Activated T-cell treated with anti-CD3 and anti-CD28 coated beads, Interleukin-2, amount 50 U/mL, for 4 hours (primary cell): ENCODE data around the gene DAGLB. TPM values are rescaled to one million over a fixed set of nuclear protein-coding genes. Genes with fewer than 3 reads are reported as not detected.

ENCODE experiments used
- ATAC-seq, 2 donors: fragments of 200-7000 bp; cut with Tn5 transposase; one replicate each; pipeline ENCODE4 v1.10.0; 2021
- DNase-seq: peaks from one replicate; pipeline ENCODE4 v3.0.0-alpha.2; 2020
- H3K27me3 Mint-ChIP-seq: one replicate; pipeline ENCODE4 v1.8.0; 2021; ENCODE audit warnings: low read depth, mixed read lengths
- H3K36me3 Mint-ChIP-seq: one replicate; pipeline ENCODE4 v1.8.0; 2022; ENCODE audit warnings: mixed read lengths; ENCODE audit not compliant: insufficient read depth
- H3K4me1 Mint-ChIP-seq: one replicate; pipeline ENCODE4 v1.8.0; 2021; ENCODE audit warnings: low read depth, mixed read lengths
- H3K4me3 Mint-ChIP-seq: one replicate; pipeline ENCODE4 v1.8.0; 2021; ENCODE audit warnings: mild to moderate bottlenecking, moderate library complexity, mixed read lengths
- H3K9me3 Mint-ChIP-seq: one replicate; pipeline ENCODE4 v1.8.0; 2021; ENCODE audit warnings: mixed read lengths
- total RNA-seq, 3 donors: library from RNA; stranded (reverse); gene quantifications; one replicate each; pipeline ENCODE4 v1.2.1, GENCODE V29; 2021

Gene DAGLB
- total RNA-seq, 3 donors from 2014 or later = 12.0 to 15.0 (median 12.8) TPM

- no peak for DNase-seq
- H3K36me3 Mint-ChIP-seq = peaks cover 10% of the 10 kb centered on the region
- peak in 1 of 2 donors; percentile 46 for ATAC-seq
- H3K9me3 Mint-ChIP-seq = no peaks in the 10 kb centered on the region
- no peaks in the 10 kb centered on the region for H3K27me3 Mint-ChIP-seq
- peaks cover under 1% of the 10 kb centered on the region for H3K4me1 Mint-ChIP-seq
- H3K4me3 Mint-ChIP-seq = no peak overlapping the region
Observed at GRCh38 chr7:6430271-6430940, 17.3 kb downstream of the DAGLB start.

- no peak overlapping the region for H3K4me3 Mint-ChIP-seq
- peaks cover 16% of the 10 kb centered on the region for H3K36me3 Mint-ChIP-seq
- DNase-seq (no peak), ATAC-seq (no peak)
- peaks cover 2% of the 10 kb centered on the region for H3K4me1 Mint-ChIP-seq
- H3K9me3 Mint-ChIP-seq = no peaks in the 10 kb centered on the region
- no peaks in the 10 kb centered on the region for H3K27me3 Mint-ChIP-seq
Observed at GRCh38 chr7:6425948-6426347, 21.8 kb downstream of the DAGLB start.

- Mint-ChIP-seq H3K27me3 (no peaks in the 10 kb centered on the region), H3K9me3 (no peaks in the 10 kb centered on the region), H3K36me3 (peaks cover 14% of the 10 kb centered on the region), H3K4me3 (no peak overlapping the region), H3K4me1 (peaks cover 2% of the 10 kb centered on the region)
- ATAC-seq (no peak), DNase-seq (no peak)
Observed at GRCh38 chr7:6423942-6424701, 23.6 kb downstream of the DAGLB start.

GRCh38 chr7:6422926-6423632 lies 24.7 kb downstream of the DAGLB start:
- peaks cover 2% of the 10 kb centered on the region for H3K4me1 Mint-ChIP-seq
- no peak for DNase-seq
- H3K27me3 Mint-ChIP-seq = no peaks in the 10 kb centered on the region
- no peak for ATAC-seq
- H3K4me3 Mint-ChIP-seq = no peak overlapping the region
- H3K9me3 Mint-ChIP-seq = no peaks in the 10 kb centered on the region
- H3K36me3 Mint-ChIP-seq = peaks cover 13% of the 10 kb centered on the region

- Mint-ChIP-seq H3K4me1 (peaks cover 2% of the 10 kb centered on the region), H3K27me3 (no peaks in the 10 kb centered on the region), H3K36me3 (peaks cover 12% of the 10 kb centered on the region), H3K9me3 (no peaks in the 10 kb centered on the region), H3K4me3 (no peak overlapping the region)
- DNase-seq (no peak), ATAC-seq (no peak)
Observed at GRCh38 chr7:6422095-6422494, 25.7 kb downstream of the DAGLB start.

GRCh38 chr7:6420680-6421079 lies 27.1 kb downstream of the DAGLB start:
- no peak for ATAC-seq
- H3K4me1 Mint-ChIP-seq = peaks cover 2% of the 10 kb centered on the region
- no peaks in the 10 kb centered on the region for H3K9me3 Mint-ChIP-seq
- H3K4me3 Mint-ChIP-seq = no peak overlapping the region
- no peaks in the 10 kb centered on the region for H3K27me3 Mint-ChIP-seq
- H3K36me3 Mint-ChIP-seq = peaks cover 17% of the 10 kb centered on the region
- no peak for DNase-seq

GRCh38 chr7:6419310-6419773 lies 28.4 kb downstream of the DAGLB start:
- Mint-ChIP-seq H3K4me3 (no peak overlapping the region), H3K9me3 (no peaks in the 10 kb centered on the region), H3K36me3 (peaks cover 10% of the 10 kb centered on the region), H3K27me3 (no peaks in the 10 kb centered on the region), H3K4me1 (peaks cover 2% of the 10 kb centered on the region)
- no peak for ATAC-seq
- no peak for DNase-seq

GRCh38 chr7:6417408-6417807 lies 30.3 kb downstream of the DAGLB start:
- peaks cover 14% of the 10 kb centered on the region for H3K36me3 Mint-ChIP-seq
- no peak for DNase-seq
- no peak overlapping the region for H3K4me3 Mint-ChIP-seq
- no peaks in the 10 kb centered on the region for H3K4me1 Mint-ChIP-seq
- H3K27me3 Mint-ChIP-seq = no peaks in the 10 kb centered on the region
- no peak for ATAC-seq
- H3K9me3 Mint-ChIP-seq = no peaks in the 10 kb centered on the region

GRCh38 chr7:6416516-6417145 lies 31.1 kb downstream of the DAGLB start:
- peaks cover 18% of the 10 kb centered on the region for H3K36me3 Mint-ChIP-seq
- no peaks in the 10 kb centered on the region for H3K27me3 Mint-ChIP-seq
- no peak overlapping the region for H3K4me3 Mint-ChIP-seq

GRCh38 chr7:6413637-6414036 lies 34.1 kb downstream of the DAGLB start:
- peaks cover 27% of the 10 kb centered on the region for H3K36me3 Mint-ChIP-seq
- no peaks in the 10 kb centered on the region for H3K27me3 Mint-ChIP-seq
- no peaks in the 10 kb centered on the region for H3K9me3 Mint-ChIP-seq
- DNase-seq (no peak), ATAC-seq (no peak)
- no peak overlapping the region for H3K4me3 Mint-ChIP-seq
- H3K4me1 Mint-ChIP-seq = no peaks in the 10 kb centered on the region

More at GRCh38 chr7:6416516-6417145, 31.1 kb downstream of the DAGLB start:
- ATAC-seq (no peak), DNase-seq (no peak)
- Mint-ChIP-seq H3K4me1 (no peaks in the 10 kb centered on the region), H3K9me3 (no peaks in the 10 kb centered on the region)

- H3K27me3 Mint-ChIP-seq = no peaks in the 10 kb centered on the region
- H3K4me3 Mint-ChIP-seq = no peak overlapping the region
- ATAC-seq (no peak), DNase-seq (no peak)
- peaks cover 31% of the 10 kb centered on the region for H3K36me3 Mint-ChIP-seq
- no peaks in the 10 kb centered on the region for H3K9me3 Mint-ChIP-seq
- H3K4me1 Mint-ChIP-seq = no peaks in the 10 kb centered on the region
Observed at GRCh38 chr7:6409944-6410693, 37.6 kb downstream of the DAGLB start.

GRCh38 chr7:6409091-6409490 lies 38.7 kb downstream of the DAGLB start:
- no peaks in the 10 kb centered on the region for H3K9me3 Mint-ChIP-seq
- H3K27me3 Mint-ChIP-seq = no peaks in the 10 kb centered on the region
- no peak overlapping the region for H3K4me3 Mint-ChIP-seq
- H3K4me1 Mint-ChIP-seq = no peaks in the 10 kb centered on the region
- no peak for ATAC-seq
- H3K36me3 Mint-ChIP-seq = peaks cover 33% of the 10 kb centered on the region
- DNase-seq = no peak

- H3K4me3 Mint-ChIP-seq = no peak overlapping the region
- H3K9me3 Mint-ChIP-seq = no peaks in the 10 kb centered on the region
- H3K36me3 Mint-ChIP-seq = peaks cover 39% of the 10 kb centered on the region
- no peaks in the 10 kb centered on the region for H3K4me1 Mint-ChIP-seq
- no peaks in the 10 kb centered on the region for H3K27me3 Mint-ChIP-seq
- DNase-seq = no peak
- no peak for ATAC-seq
Observed at GRCh38 chr7:6407434-6407833, 40.3 kb downstream of the DAGLB start.

- no peak overlapping the region for H3K4me3 Mint-ChIP-seq
- ATAC-seq = no peak
- peaks cover 35% of the 10 kb centered on the region for H3K36me3 Mint-ChIP-seq
- no peaks in the 10 kb centered on the region for H3K27me3 Mint-ChIP-seq
- DNase-seq = no peak
- no peaks in the 10 kb centered on the region for H3K4me1 Mint-ChIP-seq
- H3K9me3 Mint-ChIP-seq = no peaks in the 10 kb centered on the region
Observed at GRCh38 chr7:6406121-6406520, 41.6 kb downstream of the DAGLB start.
